CD4-positive, alpha-beta T cell treated with Interleukin-17A for 1 hour (primary cell): Measurements from ENCODE around the gene EAF1.

Experiments used
- DNase-seq: peaks from one replicate; pipeline ENCODE4 v3.0.0-alpha.2; 2020

EAF1 gene

DNA sequence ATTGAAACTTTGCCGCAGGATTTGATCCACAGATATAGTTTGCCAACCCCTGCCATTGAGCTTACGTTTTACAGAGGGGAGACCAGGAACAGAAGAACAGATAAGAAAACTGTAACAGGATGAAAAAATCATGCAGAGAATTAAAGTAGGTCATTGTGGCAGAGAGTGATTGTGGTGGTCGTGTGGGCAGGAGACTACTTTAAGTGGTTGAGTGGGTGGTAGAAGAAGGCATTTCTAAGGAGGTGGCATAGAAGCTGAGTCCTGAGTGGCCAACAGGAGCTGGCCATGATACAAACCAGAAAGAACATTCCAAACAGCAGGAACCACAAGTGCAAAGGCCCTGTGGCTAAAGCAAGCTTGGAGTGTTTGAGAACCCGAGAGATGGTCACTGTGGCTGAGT, 59.6 kb downstream of the EAF1 start:
- no peak for DNase-seq

DNA sequence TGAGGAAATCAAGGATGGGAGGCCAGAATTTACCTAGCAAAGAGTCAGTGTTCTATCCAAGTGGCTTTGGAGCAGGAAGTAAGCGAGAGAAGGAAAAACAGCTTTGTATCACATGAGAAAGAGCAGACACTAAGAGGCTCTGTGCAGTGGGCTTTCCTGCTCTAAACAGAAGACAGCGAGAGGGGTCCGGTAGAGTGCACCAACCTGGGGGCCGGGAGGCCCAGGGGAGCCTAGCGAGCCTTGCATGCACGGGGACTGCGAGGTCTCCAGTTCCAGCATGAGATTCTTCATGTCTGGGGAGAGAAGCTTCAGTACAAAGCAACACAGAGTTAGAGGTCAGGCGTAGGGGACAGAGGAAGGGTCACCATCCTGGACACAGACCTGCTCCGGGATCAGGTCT, 60.6 kb downstream of the EAF1 start:
- no peak for DNase-seq

DNA sequence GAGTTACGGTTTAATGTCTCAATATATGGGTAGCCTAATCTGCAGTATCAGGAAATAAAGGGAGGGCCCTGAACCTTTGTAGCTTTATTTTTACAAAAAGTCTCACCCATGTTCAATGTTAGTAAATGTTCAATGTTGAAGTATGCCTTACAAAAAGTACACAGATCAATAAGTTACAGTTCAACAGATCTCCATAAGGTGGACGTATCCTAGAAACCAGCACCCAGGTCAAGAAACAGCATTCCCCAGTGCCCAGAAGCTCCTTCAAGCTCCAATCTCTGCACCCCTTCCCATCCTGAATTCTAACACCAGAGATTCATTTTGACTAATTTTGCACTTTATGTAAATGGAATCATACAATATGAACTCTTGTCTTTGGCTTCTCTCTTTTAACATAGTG, 62.8 kb downstream of the EAF1 start:
- no peak for DNase-seq

DNA sequence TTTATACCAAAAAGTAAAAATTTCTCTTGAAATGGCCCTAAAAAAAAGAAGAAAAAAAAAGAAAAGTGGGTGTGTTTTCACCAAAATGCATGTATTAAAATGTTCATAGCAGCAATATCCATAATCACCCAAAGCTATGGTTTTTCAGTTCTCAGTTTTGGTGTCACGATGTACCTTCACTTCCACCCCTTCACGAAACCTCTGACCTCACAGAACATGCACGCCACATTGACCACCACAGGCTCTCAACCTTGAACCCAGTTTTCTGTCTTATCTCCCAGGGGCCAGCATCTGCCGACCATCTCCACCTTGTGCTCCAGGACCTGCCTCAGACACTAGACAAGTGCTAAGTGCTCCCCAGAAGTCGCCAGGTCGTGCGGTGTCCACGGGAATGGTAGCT, 63.7 kb downstream of the EAF1 start:
- DNase-seq, result no peak
